Measurements from ENCODE around the gene ZYX. TPM values are rescaled to one million over a fixed set of nuclear protein-coding genes. Genes with fewer than 3 reads are reported as not detected.

The ZYX gene
- total and polyA plus RNA-seq, 2 donors (not counting 1 experiment from before 2014, with no cell fraction given) = 32.3 to 53.8 TPM

DNA sequence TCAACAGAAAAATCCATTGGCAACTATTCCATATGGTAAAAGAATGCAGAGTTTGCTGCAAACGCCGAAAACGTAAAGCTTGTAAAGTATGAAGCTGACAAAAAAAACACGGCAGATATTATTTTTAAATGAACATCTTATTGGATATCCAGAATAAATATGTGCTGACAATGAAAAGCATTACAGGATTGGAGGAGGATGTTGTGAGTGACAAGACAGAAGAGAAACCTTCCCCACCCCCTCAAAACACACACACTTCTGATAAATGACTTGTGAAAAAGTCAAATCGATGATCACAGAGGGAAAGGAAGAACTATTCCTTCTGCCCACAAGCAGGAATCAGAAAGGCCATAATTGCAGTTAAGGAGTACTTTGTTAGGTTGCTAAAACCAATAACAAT lies 33.2 kb upstream of the ZYX start:
- H3K27me3 Mint-ChIP-seq = peaks cover 47% of the 10 kb centered on the region
- no peak overlapping the region for H3K9ac ChIP-seq (ENCODE audit: low read length)
- H3K27ac ChIP-seq (ENCODE audit: low read length in 2 of 2) = no peak overlapping the region
- intact Hi-C loops (cut with micrococcal nuclease) = no loop called here
- no peaks in the 10 kb centered on the region for H4K20me1 ChIP-seq (ENCODE audit: control insufficient read depth, insufficient read depth, low read length, poor library complexity, severe bottlenecking)
- peaks cover 7 to 9% of the 10 kb centered on the region in 2 donors for H3K4me1 ChIP-seq (ENCODE audit: control insufficient read depth in 2 of 2, insufficient read depth in 2 of 2, low read length in 2 of 2)
- H3K79me2 ChIP-seq (ENCODE audit: control insufficient read depth, insufficient read depth, low read length) = no peaks in the 10 kb centered on the region
- no peak for DNase-seq
- H3K27ac Mint-ChIP-seq = no peak overlapping the region
- no peak overlapping the region for H3K4me2 ChIP-seq (replicated peaks; ENCODE audit: low read depth, low read length, poor library complexity, severe bottlenecking)
- ChIA-PET CTCF (interaction anchor here (0.9 to 1.5 kb wide), 5 partner anchors 10 to 68 kb away, joined by 3 to 5 read pairs (median 3); no protein-coding TSS in a partner anchor), POLR2A (no interaction called here)
- ATAC-seq (ENCODE audit: low read depth) = no peak
- no peaks in the 10 kb centered on the region for H3K9me3 ChIP-seq (ENCODE audit: control extremely low read depth in 1 of 3, control insufficient read depth in 2 of 3, insufficient read depth in 1 of 3, low read length in 2 of 3)
- no peaks in the 10 kb centered on the region for H3K9me3 Mint-ChIP-seq (ENCODE audit: insufficient read depth)
- no peak overlapping the region for H2AFZ ChIP-seq (ENCODE audit: insufficient read depth, low read depth, low read length, poor library complexity, severe bottlenecking)
- no CpG with 5 or more reads among the region's 5 CpGs for WGBS (ENCODE audit: insufficient coverage)
- no peaks in the 10 kb centered on the region for H3K36me3 ChIP-seq (replicated peaks in 1 of 2; ENCODE audit: control extremely low read depth in 1 of 2, control insufficient read depth in 1 of 2, extremely low read depth in 1 of 2, insufficient read depth in 2 of 2, low read length in 1 of 2)
- TF ChIP-seq, protein P1, sequence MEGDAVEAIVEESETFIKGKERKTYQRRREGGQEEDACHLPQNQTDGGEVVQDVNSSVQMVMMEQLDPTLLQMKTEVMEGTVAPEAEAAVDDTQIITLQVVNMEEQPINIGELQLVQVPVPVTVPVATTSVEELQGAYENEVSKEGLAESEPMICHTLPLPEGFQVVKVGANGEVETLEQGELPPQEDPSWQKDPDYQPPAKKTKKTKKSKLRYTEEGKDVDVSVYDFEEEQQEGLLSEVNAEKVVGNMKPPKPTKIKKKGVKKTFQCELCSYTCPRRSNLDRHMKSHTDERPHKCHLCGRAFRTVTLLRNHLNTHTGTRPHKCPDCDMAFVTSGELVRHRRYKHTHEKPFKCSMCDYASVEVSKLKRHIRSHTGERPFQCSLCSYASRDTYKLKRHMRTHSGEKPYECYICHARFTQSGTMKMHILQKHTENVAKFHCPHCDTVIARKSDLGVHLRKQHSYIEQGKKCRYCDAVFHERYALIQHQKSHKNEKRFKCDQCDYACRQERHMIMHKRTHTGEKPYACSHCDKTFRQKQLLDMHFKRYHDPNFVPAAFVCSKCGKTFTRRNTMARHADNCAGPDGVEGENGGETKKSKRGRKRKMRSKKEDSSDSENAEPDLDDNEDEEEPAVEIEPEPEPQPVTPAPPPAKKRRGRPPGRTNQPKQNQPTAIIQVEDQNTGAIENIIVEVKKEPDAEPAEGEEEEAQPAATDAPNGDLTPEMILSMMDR (IDR thresholded peaks at IDR 0.05) = no peak
- TF ChIP-seq EZH2 (IDR thresholded peaks at IDR 0.05; ENCODE audit: borderline replicate concordance, insufficient read depth, low read depth, low read length, poor library complexity, severe bottlenecking) = no peak
- no peak overlapping the region for H3K4me3 Mint-ChIP-seq
- H3K27me3 ChIP-seq (replicated peaks in 1 of 4; ENCODE audit: control extremely low read depth in 1 of 4, control insufficient read depth in 3 of 4, insufficient read depth in 4 of 4, low read length in 3 of 4) = peaks cover 0 to 12% (median 4%) of the 10 kb centered on the region in 4 experiments
- no peak overlapping the region for H3K4me3 ChIP-seq (ENCODE audit: control extremely low read depth in 1 of 5, extremely low read depth in 1 of 5, insufficient read depth in 1 of 5, low read depth in 2 of 5, low read length in 4 of 5)
- H3K4me1 Mint-ChIP-seq = peaks cover 7% of the 10 kb centered on the region

DNA sequence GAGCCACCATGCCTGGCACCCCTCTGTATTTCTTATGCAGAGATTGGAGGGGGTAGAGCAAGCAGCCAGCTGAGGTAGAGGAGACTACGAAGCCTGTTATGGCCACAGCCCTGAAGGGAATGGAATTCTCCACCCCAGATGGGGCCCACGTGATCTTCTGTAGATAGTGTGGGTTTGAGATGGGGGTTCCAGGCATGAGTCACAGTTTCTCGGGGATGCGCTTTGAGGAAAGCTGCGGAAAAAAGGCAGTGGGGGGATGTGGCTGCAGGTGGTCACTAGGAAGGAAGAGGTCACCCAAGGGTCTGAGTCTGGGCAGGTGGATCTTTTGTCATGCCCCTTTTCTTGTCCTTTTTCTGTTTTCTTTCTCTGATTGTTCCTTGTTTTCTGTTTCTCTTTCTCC lies 30.1 kb upstream of the ZYX start:
- no peak overlapping the region for H3K4me3 Mint-ChIP-seq
- POLR2A ChIA-PET = interaction anchor here (0.6 kb wide), 1 partner anchor 799 kb away, joined by 3 read pairs; no protein-coding TSS in a partner anchor
- no peak for TF ChIP-seq EZH2 (IDR thresholded peaks at IDR 0.05; ENCODE audit: borderline replicate concordance, insufficient read depth, low read depth, low read length, poor library complexity, severe bottlenecking)
- TF ChIP-seq, protein P1 (IDR thresholded peaks at IDR 0.05) = no peak
- Histone ChIP-seq H4K20me1 (ENCODE audit: control insufficient read depth, insufficient read depth, low read length, poor library complexity, severe bottlenecking) (no peaks in the 10 kb centered on the region), H3K36me3 (replicated peaks in 1 of 2; ENCODE audit: control extremely low read depth in 1 of 2, control insufficient read depth in 1 of 2, extremely low read depth in 1 of 2, insufficient read depth in 2 of 2, low read length in 1 of 2) (no peaks in the 10 kb centered on the region), H3K4me1 (ENCODE audit: control insufficient read depth in 2 of 2, insufficient read depth in 2 of 2, low read length in 2 of 2) (no peaks in the 10 kb centered on the region), H3K27ac (ENCODE audit: low read length in 2 of 2) (no peak overlapping the region), H2AFZ (ENCODE audit: insufficient read depth, low read depth, low read length, poor library complexity, severe bottlenecking) (no peak overlapping the region), H3K4me2 (replicated peaks; ENCODE audit: low read depth, low read length, poor library complexity, severe bottlenecking) (no peak overlapping the region), H3K4me3 (ENCODE audit: control extremely low read depth in 1 of 5, extremely low read depth in 1 of 5, insufficient read depth in 1 of 5, low read depth in 2 of 5, low read length in 4 of 5) (no peak overlapping the region), H3K9me3 (ENCODE audit: control extremely low read depth in 1 of 3, control insufficient read depth in 2 of 3, insufficient read depth in 1 of 3, low read length in 2 of 3) (no peaks in the 10 kb centered on the region), H3K9ac (ENCODE audit: low read length) (no peak overlapping the region), H3K79me2 (ENCODE audit: control insufficient read depth, insufficient read depth, low read length) (no peaks in the 10 kb centered on the region), H3K27me3 (replicated peaks in 1 of 4; ENCODE audit: control extremely low read depth in 1 of 4, control insufficient read depth in 3 of 4, insufficient read depth in 4 of 4, low read length in 3 of 4) (peaks cover 0 to 12% (median 2%) of the 10 kb centered on the region in 4 experiments)
- peaks cover 55% of the 10 kb centered on the region for H3K27me3 Mint-ChIP-seq
- no peaks in the 10 kb centered on the region for H3K9me3 Mint-ChIP-seq (ENCODE audit: insufficient read depth)
- H3K27ac Mint-ChIP-seq = no peak overlapping the region
- 91% methylated on average over 4 of the region's 5 CpGs for WGBS (ENCODE audit: insufficient coverage)
- CTCF ChIA-PET = no interaction called here
- no peak for DNase-seq
- no peak for ATAC-seq (ENCODE audit: low read depth)
- H3K4me1 Mint-ChIP-seq = peaks cover 2% of the 10 kb centered on the region
- intact Hi-C loops (cut with micrococcal nuclease) = no loop called here
